Sigmoid colon (tissue), 4 donors: ENCODE data around the gene THAP4.

ENCODE experiments used
- EP300 ChIP-seq, 4 donors: sonication (generic); formaldehyde crosslinking; IDR thresholded peaks; one replicate each; pipeline ENCODE4 v1.6.1; 2017; ENCODE audit warnings: antibody characterized with exemption in 4 of 4
- POLR2A ChIP-seq, 2 donors: fragments of 450-650 bp; IDR thresholded peaks; one replicate each; pipeline ENCODE4 v1.6.1; 2016; ENCODE audit warnings: antibody characterized with exemption in 2 of 2, mild to moderate bottlenecking in 2 of 2, moderate library complexity in 2 of 2
- POLR2AphosphoS5 ChIP-seq, 4 donors: sonication (generic); formaldehyde crosslinking; IDR thresholded peaks; one replicate each; pipeline ENCODE4 v1.6.1; 2017; ENCODE audit warnings: antibody characterized with exemption in 4 of 4
- TF ChIP-seq, protein P1 (sequence below), 4 experiments: fragments of 450-650 bp in 3 of 4; fragments of 200-600 bp in 1 of 4; IDR thresholded peaks; one replicate each; pipeline ENCODE4 v1.5.1; 2016 to 2019; ENCODE audit warnings: antibody characterized with exemption in 4 of 4, mild to moderate bottlenecking in 3 of 4, moderate library complexity in 2 of 4

GRCh38 chr2:241637018-241637794 lies at the start of gene THAP4, which contains the start of gene ATG4B:
- TF ChIP-seq, protein P1, sequence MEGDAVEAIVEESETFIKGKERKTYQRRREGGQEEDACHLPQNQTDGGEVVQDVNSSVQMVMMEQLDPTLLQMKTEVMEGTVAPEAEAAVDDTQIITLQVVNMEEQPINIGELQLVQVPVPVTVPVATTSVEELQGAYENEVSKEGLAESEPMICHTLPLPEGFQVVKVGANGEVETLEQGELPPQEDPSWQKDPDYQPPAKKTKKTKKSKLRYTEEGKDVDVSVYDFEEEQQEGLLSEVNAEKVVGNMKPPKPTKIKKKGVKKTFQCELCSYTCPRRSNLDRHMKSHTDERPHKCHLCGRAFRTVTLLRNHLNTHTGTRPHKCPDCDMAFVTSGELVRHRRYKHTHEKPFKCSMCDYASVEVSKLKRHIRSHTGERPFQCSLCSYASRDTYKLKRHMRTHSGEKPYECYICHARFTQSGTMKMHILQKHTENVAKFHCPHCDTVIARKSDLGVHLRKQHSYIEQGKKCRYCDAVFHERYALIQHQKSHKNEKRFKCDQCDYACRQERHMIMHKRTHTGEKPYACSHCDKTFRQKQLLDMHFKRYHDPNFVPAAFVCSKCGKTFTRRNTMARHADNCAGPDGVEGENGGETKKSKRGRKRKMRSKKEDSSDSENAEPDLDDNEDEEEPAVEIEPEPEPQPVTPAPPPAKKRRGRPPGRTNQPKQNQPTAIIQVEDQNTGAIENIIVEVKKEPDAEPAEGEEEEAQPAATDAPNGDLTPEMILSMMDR (IDR thresholded peaks at IDR 0.05) = no peak
- TF ChIP-seq POLR2A (IDR thresholded peaks at IDR 0.05) = peak; percentile 25 to 41
- TF ChIP-seq POLR2AphosphoS5 (IDR thresholded peaks at IDR 0.05) = peak; percentile 73 to 97 (median 90)
- no peak for TF ChIP-seq EP300 (IDR thresholded peaks at IDR 0.05)
